Iris pigment epithelial cell (primary cell): ENCODE data around the gene SEMA4B.
"Not testable (repeated sequence)": the region's sequence is repeated elsewhere in the genome, so short reads cannot be mapped to it uniquely, and the experiment has no call there.

Source experiments
- DNase-seq: peaks from one replicate; pipeline ENCODE4 v3.0.0-alpha.2; 2011; ENCODE audit warnings: low read depth

SEMA4B gene

GRCh38 chr15:90261811-90262210, 60.7 kb downstream of the SEMA4B start:
- DNase-seq = peak; percentile 56

DNA sequence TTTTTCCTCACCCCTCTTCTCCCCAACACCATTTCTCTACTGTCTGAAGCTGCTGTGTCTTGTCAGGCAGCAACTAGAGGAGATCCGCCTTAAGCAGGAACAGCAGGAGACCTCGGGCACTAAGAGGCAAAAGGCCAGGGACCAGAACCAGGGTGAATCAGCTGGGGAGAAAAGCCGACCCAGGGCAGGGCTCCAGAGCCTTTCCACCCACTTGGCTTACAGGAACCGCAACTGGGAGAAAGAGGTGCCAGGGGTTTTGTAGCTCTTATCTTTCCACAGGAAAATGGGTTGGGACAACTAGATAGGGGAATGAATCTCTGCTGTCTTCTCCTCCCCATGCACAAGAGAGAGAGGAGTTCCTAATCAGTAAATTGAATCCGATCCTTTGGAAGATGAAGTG, 61.3 kb downstream of the SEMA4B start:
- no peak for DNase-seq

DNA sequence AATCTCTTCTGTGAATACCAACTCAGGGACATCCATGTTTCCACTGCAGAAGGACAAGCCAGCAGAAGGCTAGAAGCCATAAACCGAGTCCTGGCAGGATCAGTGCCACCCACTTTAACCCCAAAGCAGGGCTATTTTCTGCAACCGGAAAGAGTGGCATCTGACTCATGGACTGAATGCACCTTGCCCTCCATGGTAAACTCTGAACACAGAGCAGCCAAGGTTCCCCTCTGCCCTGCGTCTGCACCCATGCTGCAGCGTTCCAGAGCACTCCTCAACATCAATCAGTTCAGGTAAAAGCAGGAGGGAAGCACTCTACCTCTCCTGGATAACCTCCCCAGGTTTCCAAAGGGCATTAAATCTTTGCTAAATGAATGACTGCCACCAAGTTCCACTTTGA, 63.5 kb downstream of the SEMA4B start:
- DNase-seq = no peak

DNA sequence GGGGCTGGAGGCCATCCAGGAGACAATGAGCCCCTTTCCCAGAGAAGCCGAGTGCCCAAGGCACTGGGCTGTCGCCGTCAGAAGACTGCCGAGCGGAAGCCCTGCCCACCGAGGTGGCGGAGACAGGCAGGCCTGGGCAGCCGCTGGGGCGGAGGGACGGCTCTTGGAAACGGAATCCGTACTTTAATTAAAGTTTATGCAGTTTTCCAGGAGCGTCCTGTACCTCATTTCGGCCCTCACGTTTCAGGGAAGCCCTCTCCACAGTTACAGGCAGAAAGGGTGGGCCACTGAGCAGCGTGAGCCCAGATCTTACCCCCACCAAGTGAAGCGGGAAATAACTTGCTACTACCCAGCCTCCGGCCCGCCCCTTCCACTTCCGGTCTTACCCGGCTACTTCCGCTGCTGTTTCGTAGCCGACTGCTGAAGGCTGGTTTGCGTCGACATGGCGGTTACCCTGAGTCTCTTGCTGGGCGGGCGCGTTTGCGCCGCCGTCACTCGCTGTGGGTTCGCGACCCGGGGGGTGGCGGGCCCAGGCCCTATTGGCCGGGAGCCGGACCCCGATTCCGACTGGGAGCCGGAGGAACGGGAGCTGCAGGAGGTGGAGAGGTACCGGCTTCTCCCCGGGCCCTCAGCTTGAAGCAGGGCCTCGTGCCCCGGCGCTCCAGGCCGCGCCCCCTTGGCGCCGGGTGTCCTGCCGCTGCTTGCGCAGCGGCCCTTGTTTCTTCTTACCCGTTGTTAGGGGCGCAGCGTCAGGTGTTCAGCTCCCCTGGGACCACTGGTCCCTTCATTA, 64.3 kb downstream of the SEMA4B start, which contains the start of gene NGRN:
Gene NGRN, plus strand, starts transcription at position 402 of the 790 bp plus-strand sequence. Its CDS starts 41 bp downstream, at position 443.
- peak; percentile 93 for DNase-seq

- peak; percentile 29 for DNase-seq
Observed at GRCh38 chr15:90266061-90266431, 64.9 kb downstream of the SEMA4B start.

GRCh38 chr15:90266485-90266884, 65.4 kb downstream of the SEMA4B start:
- DNase-seq = peak; percentile 39

DNA sequence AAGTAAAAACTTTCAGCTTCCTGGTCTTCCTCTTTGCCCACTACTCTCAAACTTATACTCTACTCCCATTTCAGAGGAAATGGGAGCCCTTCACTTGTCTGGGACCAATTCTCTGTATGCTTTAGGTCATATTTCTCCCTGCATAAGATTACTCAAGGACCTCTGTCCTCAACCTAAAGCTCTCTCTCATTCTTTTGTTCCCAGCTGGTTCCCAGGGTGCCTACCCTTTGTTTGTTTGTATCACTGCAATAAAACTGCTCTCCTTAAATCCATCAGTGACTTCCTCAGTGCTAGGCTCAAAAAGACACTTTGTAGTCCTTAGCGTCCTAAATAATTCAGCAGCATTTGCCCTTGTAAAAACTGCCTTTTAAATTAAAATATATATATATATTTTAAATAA, 67.3 kb downstream of the SEMA4B start:
- DNase-seq = peak; percentile 3

DNA sequence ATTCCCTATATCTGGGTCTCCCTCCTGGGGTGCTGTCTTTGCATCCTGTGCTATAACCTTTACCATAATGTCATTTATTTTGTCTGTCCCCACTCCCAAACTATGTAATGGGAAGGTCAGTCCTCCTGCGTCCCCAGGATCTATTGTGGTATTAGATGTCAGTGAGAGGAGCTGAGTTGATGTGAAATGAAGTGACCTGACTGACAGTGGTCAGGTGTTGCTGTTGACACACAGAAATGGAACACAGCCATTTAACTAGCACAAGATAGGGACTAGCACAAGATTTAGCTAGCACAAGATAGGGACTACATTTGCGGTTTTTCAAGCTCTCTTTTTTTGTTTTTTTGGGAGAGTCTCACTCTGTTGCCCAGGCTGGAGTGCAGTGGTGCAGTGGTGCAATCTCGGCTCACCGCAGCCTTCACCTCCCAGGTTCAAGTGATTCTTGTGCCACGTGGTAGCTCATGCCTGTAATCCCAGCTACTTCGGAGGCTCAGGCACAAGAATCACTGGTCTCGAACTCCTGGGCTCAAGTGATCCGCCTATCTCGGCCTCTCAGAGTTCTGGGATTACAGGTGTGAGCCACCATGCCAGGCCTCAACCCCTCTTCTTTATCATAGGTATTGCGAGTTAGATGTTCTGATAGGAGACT, 69.5 kb downstream of the SEMA4B start:
- DNase-seq = no peak

- DNase-seq = no peak
Observed at GRCh38 chr15:90271459-90272166, 70.5 kb downstream of the SEMA4B start.

DNA sequence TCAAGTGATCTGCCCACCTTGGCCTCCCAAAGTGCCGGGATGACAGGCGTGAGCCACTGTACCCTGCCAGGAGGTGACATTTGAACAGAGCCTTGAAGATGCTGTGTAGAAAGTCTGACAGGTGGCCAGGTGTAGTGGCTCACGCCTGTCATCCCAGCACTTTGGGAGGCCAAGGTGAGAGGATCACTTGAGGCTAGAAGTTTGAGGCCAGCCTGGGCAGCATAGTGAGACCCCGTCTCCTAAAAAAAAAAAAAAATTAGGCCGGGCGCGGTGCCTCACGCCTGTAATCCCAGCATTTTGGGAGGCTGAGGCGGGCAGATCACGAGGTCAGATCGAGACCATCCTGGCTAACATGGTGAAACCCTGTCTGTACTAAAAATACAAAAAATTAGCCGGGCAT, 77.3 kb downstream of the SEMA4B start:
- not testable (repeated sequence) for DNase-seq
